Activated T-helper 1 cell treated with anti-CD3 and anti-CD28 coated beads, Interleukin-2, amount 50 U/mL, for 16 hours (primary cell): ENCODE data around the gene PCIF1.

ENCODE experiments used
- DNase-seq, 2 donors: peaks; one replicate each; pipeline ENCODE4 v3.0.0-alpha.2; 2020; ENCODE audit warnings: low read depth in 1 of 2, low spot score in 1 of 2

The PCIF1 gene

DNA sequence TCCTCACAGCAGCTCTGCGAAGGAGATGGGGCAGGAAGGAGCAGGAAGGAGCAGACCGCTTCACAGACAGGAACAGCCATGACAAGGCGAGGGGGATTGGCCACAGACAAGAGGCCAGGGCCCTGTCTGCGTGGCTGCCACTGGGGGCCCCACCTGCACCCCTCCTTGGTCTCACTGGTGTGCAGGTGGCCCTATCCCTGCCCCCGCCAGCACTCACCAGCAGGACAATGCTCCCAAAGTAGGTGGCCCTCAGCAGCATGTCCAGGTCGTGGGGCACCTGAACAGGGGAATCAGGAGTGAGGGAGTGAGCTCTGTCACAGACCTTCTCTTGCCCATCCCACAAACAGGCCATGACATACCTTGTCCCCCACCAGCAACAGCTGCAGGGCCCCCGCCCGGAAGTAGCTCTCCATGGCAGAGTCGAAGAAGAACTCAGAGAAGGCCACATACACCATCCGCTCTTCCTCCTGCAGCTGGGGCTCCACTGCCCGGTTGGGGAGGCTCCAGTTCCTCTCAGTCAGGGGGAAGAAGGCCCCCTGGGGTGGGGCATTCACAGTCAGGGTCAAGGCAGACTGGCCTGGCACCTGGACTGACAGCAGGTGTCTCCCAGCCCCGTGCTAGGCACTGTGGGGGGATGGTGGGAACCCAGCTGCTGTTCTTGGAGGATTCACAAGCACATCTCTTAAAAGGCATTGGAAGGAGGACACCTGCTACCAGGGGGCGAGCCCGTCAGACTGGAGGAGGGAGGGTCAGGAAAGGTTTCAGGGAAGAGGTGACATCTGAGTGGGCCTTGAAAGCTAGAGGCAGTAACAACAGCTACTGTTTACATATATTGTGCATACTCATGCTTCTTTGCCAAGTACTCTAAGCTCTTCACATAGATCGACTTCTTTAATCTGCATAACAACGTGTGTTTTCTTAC is 29.6 kb upstream of the PCIF1 start:
- no peak for DNase-seq

DNA sequence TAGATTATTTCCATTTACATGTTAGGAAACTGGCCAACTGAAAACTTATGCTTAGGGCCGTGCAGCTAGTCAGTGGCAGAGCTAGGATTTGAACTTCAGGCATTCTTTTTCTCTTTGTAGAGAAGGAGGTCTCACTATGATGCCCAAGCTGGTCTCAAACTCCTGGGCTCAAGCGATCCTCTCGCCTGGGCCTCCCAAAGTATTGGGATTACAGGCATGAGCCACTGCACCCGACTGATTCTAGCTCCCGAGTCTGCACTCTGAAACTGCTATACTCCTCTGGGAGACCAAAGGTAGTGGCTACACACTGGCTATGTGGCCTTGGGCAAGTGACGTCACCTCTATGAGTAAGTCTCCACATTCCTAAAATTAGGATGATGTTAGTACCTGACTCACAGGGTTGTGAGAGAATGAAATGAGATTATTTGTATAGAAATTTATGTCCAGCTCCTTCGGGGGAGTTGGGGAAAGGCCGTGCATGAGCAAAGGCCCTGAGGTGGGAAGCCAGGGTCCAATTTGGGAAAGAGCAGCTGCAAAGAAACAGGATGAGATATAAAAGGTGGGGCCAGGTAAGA is 28.9 kb upstream of the PCIF1 start:
- DNase-seq: no peak

DNA sequence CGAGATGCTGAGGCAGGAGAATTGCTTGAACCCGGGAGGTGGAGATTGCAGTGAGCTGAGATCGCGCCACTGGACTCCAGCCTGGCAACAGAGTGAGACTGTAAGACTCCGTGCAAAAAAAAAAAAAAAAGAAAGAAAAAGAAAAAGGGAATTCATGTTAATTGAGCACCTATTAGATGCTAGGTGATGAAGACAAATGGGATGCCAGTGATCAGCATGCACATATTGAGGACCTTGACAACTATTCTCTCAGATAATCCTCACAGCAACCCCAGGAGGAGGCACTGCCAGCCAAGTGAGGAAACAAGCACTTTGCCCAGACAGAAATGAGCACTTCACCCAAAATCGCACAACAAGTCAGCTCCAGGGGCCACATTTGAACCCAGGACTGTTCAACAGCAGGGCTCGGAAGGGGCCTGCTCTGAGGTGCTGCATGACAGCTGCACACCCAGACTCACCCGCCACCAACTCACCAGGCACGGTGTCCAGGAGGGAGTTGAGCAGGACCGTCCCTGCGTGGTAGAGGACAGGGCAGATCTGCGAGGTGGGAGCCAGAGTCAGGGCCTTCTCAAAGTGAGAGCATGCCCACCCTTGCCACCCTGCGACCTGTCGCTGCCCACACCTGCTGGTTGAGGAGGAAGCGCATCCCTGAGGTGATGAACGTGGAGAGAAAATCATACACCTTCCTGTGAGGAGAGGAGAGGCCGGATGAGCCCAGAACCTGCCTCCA is 27.1 kb upstream of the PCIF1 start:
- no peak for DNase-seq

DNA sequence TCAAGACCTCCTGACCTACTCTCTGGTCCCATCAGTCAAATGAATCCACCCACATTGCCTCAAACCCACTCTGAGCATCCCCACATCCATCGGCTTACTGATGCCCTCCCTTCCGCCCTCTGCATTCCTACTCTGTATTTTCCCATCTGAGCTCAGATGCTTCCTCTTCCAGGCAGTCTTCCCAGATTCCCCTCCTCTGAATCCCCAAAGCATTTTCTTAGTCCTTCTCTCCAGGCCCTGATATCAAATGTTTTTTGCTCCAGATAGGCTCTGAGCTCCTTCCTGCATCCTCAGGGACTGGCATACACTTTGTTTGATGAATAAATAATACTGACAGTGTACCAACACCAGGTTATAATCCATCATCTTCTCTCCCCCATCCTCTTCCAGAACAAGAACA is 26.4 kb upstream of the PCIF1 start:
- no peak for DNase-seq

DNA sequence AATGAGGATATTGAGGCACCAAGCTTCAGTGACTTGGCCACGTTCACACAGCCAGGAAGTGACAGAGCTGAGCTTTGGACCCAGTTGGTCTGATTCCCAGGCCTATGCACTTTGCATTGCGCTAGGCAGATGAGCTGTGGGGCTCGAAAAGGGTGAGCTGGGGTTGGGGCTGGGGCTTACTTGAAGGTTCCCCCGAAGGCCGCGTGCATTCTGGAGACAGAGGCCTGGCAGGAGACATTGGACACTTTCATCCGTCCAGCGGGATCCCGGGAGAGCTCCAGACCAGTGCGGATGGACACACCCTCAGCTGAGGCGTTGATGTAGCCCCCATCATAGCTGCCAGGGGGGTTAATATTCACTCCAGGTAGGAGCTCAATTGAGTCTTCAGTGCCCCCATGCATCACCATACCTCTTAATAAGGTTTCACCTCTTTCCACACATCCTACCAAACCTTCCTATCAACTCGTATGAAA is 25.1 kb upstream of the PCIF1 start:
- no peak for DNase-seq

DNA sequence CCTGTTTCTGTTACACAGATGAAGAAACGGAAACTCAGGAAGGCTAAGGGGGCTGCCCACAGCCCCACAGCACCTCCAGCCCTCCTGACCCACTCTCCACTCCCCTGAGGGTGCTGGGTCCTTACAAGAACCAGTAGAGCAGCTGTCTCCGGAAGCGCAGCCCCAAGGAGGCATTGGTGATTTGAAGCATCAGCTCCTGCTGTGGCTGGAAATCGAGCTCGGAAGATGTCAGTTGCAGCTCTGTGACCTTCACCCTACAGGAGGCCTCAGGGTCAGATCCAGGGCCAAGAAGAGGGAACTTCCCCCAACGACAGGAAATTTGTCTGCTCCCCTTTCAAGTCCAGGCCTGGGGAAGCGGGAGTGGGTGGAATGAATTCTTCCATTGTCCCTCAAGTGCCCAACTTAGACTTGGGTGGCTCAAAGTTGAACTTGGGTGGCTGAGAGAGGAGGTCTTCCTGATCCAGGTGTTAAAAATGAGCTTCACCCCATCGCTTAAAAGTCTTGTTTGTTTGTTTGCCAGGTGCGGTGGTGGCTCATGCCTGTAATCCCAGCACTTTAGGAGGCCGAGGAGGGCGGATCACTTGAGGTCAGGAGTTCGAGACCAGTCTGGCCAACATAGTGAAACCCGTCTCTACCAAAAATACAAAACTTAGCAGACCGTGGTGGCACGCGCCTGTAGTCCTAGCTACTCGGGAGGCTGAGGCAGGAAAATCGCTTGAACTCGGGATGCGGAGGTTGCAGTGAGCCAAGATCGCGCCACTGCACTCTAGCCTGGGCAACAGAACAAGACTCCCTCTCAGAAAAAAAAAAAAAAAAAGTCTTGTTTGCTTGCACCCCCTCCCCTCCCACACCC is 24.4 kb upstream of the PCIF1 start:
- DNase-seq: no peak

DNA sequence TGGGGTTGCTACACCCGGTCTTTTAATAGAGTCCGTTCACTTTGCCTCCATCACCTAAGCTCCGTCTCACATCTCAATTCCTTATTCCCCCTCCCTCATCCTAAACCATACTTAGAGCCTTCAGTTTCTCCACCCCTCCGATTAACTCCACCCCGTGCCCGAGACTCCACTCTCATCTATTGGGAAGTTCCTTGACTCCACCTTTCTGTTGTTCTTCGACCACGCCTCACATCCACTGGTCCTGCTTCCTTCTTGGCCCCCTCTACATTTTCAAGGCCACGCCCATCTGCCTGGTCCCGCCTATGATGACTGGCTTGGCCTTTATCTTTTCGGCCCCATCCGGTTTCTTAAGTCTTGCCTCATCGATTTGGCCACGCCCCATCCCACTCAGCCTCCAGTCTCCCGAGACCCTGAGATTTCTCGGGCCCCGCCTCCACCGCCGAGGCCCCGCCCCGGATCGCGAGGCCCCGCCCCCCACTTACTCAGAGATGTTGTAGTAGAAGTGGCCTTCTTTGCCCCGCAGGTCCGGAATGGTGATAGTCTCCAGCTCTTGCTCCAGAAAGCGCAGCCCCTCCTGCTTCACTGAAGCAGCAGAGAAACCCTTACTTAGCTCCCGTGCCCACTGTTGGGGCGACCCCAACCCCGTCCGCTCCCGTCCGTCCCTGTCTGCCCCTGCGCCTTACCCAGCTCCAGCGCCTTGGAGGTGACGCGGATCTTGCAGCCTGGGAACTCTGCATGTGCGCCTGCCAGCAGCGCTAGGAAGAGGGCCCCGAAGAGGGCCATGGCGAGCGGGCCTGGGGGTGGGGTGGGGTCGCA is 23.6 kb upstream of the PCIF1 start:
- peak; percentile 66 to 77 for DNase-seq

DNA sequence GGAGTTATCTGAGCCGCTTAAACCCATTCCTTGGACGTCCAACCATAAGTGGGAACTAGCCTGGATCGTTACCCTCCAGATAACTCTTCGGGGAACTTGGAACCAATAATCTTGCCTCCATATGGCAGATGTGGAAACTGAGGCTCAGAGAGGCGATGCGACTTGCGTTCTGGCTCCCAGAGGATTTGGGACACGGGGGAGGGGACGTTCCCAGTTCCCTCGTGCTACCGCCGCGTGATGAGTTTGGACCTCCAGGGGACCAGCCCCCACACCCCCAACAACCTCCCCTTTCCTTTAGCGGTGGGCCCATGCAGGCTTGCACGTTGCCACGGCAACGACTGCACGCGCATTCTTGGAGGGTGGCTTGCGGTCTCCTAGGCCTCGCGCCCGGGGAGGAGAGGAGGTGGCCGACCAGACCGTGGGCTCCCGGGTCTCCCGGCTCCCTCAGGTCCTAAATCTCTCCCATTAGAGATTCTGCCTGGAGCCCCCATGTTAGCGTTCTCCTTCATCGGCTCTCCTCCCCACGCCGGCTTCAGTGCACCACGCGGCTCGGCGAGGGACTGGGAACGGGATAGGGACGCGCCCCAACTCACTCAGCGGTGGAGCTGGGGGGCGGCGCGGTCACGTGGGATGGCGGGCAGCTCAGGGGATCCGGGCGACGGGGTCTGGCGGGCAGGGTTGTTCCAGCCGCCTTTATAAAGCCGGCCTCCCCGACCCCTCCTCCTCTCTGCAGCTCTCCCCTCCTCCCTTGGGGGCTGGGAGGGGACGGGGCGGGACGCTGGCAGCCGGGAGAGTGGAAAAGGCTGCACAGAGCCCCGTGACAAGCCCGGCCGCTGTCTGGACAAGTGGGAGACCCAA is 22.8 kb upstream of the PCIF1 start, which contains the start of gene PLTP:
PLTP (minus strand) TSS at position 670 of the 858 bp plus-strand sequence. CDS start 703 bp downstream, outside the sequence.
- DNase-seq: no peak

DNA sequence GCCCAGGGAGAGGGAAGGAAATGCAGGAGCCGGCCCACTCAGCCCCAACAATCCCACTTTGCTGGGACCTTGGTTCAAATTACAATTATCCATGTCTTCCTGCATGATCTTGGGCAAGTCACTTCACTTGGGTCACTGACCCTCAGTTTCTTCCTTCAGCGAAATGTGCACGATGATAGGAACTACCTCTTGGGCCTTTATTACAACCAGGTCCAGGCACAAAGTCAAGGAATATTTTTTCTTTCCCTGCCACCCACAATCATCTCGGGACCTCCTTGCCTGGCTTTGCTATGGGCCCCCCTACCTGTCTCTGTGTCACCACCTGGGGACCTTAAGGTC is 22.2 kb upstream of the PCIF1 start:
- no peak for DNase-seq

DNA sequence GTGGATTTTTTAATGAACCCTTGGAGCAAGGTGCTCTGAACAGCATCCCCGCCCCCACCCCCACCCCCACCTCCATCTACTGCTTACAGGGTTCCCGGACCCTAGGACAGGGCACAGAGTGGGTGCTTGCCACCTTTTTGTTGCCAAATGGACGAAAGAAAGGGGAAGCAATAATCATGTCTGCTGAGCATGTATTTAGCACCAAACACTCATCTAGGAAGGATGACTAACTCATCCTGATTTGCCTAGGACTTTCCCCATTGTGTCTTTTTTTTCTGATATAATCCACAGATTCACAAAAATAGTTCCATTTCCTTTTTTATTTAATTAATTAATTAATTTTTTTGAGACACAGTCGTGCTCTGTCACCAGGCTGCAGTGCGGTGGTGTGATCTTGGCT is 21.4 kb upstream of the PCIF1 start:
- DNase-seq: no peak

DNA sequence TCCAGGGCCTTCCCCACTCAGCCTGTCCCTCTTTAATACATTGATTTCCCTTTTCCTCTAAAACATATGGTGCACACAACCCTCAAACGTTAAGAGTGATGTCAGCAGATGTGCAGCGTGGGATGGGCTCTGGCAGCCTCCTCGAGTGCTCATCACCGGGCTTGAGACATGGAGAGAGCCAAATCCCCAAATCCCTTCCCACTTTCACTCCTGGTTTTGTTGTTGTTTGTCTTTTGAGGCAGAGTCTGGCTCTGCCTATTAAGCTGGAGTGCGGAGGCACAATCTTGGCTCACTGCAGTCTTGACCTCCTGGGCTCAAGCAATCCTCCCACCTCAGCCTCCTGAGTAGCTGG is 16.7 kb upstream of the PCIF1 start:
- no peak for DNase-seq

DNA sequence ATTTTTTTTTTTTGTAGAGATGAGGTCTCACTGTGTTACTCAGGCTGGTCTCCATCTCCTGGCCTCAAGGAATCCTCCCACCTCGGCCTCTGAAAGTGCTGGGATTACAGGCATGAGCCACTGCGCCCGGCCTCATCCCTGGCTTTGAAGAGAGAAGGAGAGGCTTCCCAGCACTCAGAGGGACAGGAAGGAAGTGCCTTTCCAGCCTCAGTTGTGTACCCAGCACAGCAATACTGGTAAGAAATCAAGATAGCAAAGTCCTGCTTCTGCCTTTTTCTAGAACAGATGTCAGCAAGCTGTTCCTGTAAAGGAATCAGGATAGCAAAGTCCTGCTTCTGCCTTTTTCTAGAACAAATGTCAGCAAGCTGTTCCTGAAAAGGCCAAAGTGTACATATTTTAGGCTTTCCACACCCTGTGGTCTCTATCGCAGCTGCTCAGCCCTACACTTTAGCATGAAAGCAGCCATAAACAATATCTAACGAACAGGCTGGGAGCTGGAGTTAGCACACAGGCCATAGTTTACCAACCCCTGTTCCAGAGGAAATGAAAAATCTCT is 16.2 kb upstream of the PCIF1 start:
- DNase-seq: no peak

DNA sequence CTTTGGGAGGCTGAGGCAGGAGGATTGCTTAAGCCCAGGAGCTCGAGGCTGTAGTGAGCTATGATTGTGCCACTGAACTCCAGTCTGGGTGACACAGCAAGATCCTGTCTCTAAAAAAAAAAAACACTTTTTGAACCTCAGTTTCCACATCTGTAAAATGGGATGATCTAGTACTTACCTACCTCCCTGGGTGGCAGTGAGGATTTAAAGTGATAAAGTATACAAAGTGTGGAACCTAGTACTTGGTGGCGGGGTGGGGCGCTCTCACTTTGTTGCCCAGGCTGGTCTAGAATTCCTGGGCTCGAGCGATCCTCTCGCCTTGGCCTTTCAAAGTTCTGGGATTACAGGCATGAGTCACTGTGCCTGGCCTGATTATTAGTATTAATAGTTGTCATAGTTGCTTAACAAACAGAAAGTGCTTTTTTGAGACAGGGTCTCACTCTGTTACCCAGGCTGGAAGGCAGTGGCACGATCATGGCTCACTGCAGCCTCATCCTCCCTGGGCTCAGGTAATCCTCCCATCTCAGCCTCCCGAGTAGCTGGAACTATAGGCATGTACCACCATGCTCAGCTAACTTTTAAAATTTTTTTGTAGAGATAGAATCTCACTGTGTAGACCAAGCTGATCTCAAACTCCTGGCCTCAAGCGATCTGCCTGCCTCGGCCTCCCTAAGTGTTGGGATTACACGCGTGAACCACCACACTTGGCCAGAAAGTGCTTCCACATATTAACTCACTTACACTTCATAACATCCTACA is 15.5 kb upstream of the PCIF1 start:
- no peak for DNase-seq

DNA sequence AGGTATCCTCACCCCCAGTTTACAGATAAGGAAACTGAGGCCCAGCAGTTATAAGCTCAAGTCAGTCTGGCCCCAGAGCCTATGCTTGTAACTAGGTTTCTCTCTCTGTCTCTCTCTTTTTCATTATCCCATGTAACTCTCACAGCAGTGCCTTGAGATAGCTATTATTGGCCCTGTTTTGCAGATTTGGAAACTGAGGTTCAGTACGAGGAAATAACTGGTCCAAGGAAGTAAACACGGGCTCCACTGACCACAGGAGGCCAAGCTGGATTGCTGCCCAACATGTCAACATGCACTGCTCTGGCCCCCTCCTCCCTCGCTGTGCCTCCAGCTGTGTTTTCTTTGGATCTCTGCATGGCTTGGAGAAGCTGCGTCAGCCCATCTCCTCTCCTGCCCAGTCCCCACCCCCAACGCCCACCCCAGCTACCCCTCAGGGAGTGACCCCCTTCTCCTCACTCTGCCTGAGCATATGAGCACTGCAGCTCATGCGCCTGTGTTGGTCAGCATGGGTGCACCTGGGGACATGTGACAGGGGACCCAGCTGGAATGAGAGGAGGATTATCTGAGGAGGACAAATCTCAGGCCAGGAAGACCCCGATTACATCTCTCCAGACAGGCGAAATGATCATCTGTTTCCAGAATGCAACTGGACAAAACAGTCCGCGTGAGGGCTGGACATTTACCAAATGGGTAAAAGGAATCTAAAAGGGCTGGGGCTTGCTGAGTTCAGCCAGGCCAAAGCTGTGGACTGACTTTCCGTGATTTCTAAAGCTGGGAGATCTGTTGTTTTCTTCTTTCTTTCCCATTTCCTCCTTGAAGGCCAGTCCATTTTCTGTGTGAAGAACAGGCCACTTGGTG is 14.7 kb upstream of the PCIF1 start:
- DNase-seq: no peak

DNA sequence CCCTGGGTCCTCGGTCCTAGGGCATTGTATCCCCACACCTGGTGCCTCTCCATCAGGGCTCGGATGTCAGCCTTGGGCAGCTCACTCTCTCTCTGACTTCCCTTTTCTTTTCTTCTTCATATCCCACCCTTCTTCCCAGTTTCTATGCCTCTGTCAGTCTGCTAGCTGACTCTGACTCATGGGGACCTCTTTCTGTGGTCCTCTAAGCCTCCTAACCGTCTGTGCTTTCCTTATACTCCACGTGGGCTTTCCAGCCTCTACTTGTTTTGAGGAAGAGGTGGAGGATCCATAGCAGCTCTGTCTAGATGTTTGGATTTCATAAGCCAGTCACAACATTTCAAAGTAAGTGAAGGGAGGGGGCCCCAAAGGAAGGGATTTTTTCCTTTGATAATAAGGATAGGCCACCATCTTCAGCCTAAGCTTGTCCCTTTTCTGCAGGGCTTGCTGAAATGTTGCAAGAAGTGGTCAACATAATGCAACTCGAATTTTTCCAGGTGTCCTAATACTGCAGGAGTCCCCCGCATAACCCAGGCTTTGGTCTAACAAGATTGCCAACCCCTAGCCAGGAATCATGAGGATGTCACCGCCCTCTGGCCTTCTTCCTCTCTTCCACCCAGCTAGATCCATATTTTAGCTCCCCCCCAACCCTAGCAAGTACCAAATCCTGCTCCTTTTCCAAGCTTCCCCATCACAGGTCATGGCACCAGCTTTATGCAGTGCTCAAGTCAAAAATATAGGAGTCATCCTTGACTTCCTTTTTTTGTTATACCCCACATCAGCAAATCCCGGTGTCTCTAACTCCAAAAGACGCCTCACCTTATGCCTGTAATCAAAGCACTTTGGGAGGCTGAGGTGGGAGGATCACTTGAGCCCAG is 13.8 kb upstream of the PCIF1 start:
- DNase-seq: no peak
